Upper lobe of left lung (tissue), 6 donors: ENCODE measurements around the gene CS. TPM values are rescaled to one million over a fixed set of nuclear protein-coding genes. Genes with fewer than 3 reads are reported as not detected.
A peak's percentile ranks its signal among the peaks of the same experiment; 100 is the strongest.
"Not testable (repeated sequence)": the region's sequence is repeated elsewhere in the genome, so short reads cannot be mapped to it uniquely, and the experiment has no call there.

Source experiments
- ATAC-seq, 2 donors: fragments of 200-7000 bp; cut with Tn5 transposase; one replicate each; pipeline ENCODE4 v1.9.1; 2022; ENCODE audit warnings: mild to moderate bottlenecking in 2 of 2, moderate library complexity in 2 of 2; ENCODE audit not compliant: low FRiP score in 2 of 2
- DNase-seq, 2 donors: peaks; one replicate each; pipeline ENCODE4 v3.0.0-alpha.2; 2019 to 2020
- H3K27ac ChIP-seq, 4 donors: fragments of 200-600 bp; sonication (generic); one replicate each; pipeline ENCODE4 v1.5.1; 2016 to 2019
- H3K27me3 ChIP-seq, 4 donors: fragments of 200-600 bp; sonication (generic); one replicate each; pipeline ENCODE4 v1.5.1; 2017 to 2019
- H3K36me3 ChIP-seq, 4 donors: fragments of 200-600 bp; sonication (generic); one replicate each; pipeline ENCODE4 v1.5.1; 2016 to 2019
- H3K4me1 ChIP-seq, 4 donors: fragments of 200-600 bp; sonication (generic); one replicate each; pipeline ENCODE4 v1.5.1; 2018 to 2019
- H3K4me3 ChIP-seq, 4 donors: fragments of 200-600 bp; sonication (generic); one replicate each; pipeline ENCODE4 v1.5.1; 2017 to 2019; ENCODE audit warnings: mild to moderate bottlenecking in 2 of 4, moderate library complexity in 1 of 4
- H3K9me3 ChIP-seq, 4 donors: fragments of 200-600 bp; sonication (generic); one replicate each; pipeline ENCODE4 v1.5.1; 2018 to 2019
- EP300 ChIP-seq, 4 donors: sonication (generic); formaldehyde crosslinking; IDR thresholded peaks; one replicate each; pipeline ENCODE4 v1.5.1; 2017; ENCODE audit warnings: antibody characterized with exemption in 4 of 4, control low read depth in 2 of 4
- POLR2A ChIP-seq, 4 donors: fragments of 450-650 bp; IDR thresholded peaks; one replicate each; pipeline ENCODE4 v1.5.1; 2016 to 2017; ENCODE audit warnings: antibody characterized with exemption in 4 of 4, mild to moderate bottlenecking in 2 of 4
- POLR2AphosphoS5 ChIP-seq, 2 donors: sonication (generic); formaldehyde crosslinking; IDR thresholded peaks; one replicate each; pipeline ENCODE4 v1.5.1; 2017; ENCODE audit warnings: antibody characterized with exemption in 2 of 2
- WGBS, 2 donors: methylation state at CpG; one replicate each; pipeline ENCODE4 v1.1.5; 2017 to 2018; 5-methylcytosine and 5-hydroxymethylcytosine counted together
- total RNA-seq, 6 donors: library from RNA; depleted of rRNA in 4 of 6; stranded (reverse); fragments of >200 nt in 4 of 6; gene quantifications; one replicate each; pipeline versions ENCODE4 v1.1.0 to v1.2.1, GENCODE V29; 2016 to 2021
- TF ChIP-seq, protein P1 (sequence below), 6 experiments: fragments of 450-650 bp in 4 of 6; fragments of 200-600 bp in 2 of 6; sonication (generic) in 2 of 6; IDR thresholded peaks; one replicate each; pipeline ENCODE4 v1.5.1; 2016 to 2019; ENCODE audit warnings: antibody characterized with exemption in 6 of 6
- donor health status: DM: no; HTN: no; CAD: no; lungs with moderate emphysema.
- donor health status: DM: no; HTN: yes; CAD: no; lungs with severe emphysema.

CS gene
- total RNA-seq, 6 donors from 2014 or later, result 99.9 to 201 (median 151) TPM

GRCh38 chr12:56286044-56286830 lies 13.9 kb downstream of the CS start:
- 38 to 39% methylated on average over 4 of the region's 4 CpGs for whole genome bisulfite sequencing, 2 donors
- Histone ChIP-seq H3K4me3 (no peak overlapping the region), H3K27ac (peak overlapping the region in 2 of 4 donors; percentile 23 to 64), H3K4me1 (peaks cover 11 to 58% (median 25%) of the 10 kb centered on the region in 4 donors), H3K27me3 (no peaks in the 10 kb centered on the region), H3K9me3 (no peaks in the 10 kb centered on the region), H3K36me3 (peaks cover 20 to 57% (median 46%) of the 10 kb centered on the region in 4 donors)
- no peak for ATAC-seq
- TF ChIP-seq POLR2AphosphoS5 (IDR thresholded peaks at IDR 0.05) (no peak), POLR2A (IDR thresholded peaks at IDR 0.05) (no peak), EP300 (IDR thresholded peaks at IDR 0.05) (no peak)
- TF ChIP-seq, protein P1, sequence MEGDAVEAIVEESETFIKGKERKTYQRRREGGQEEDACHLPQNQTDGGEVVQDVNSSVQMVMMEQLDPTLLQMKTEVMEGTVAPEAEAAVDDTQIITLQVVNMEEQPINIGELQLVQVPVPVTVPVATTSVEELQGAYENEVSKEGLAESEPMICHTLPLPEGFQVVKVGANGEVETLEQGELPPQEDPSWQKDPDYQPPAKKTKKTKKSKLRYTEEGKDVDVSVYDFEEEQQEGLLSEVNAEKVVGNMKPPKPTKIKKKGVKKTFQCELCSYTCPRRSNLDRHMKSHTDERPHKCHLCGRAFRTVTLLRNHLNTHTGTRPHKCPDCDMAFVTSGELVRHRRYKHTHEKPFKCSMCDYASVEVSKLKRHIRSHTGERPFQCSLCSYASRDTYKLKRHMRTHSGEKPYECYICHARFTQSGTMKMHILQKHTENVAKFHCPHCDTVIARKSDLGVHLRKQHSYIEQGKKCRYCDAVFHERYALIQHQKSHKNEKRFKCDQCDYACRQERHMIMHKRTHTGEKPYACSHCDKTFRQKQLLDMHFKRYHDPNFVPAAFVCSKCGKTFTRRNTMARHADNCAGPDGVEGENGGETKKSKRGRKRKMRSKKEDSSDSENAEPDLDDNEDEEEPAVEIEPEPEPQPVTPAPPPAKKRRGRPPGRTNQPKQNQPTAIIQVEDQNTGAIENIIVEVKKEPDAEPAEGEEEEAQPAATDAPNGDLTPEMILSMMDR (IDR thresholded peaks at IDR 0.05), result no peak
- DNase-seq, result no peak

GRCh38 chr12:56284263-56284662 lies 15.9 kb downstream of the CS start:
- not testable (repeated sequence) for DNase-seq, H3K27ac ChIP-seq, H3K9me3 ChIP-seq, H3K27me3 ChIP-seq, ATAC-seq, H3K4me3 ChIP-seq
- Histone ChIP-seq H3K36me3 (peaks cover 28 to 72% (median 58%) of the 10 kb centered on the region in 4 donors), H3K4me1 (peaks cover 11 to 42% (median 24%) of the 10 kb centered on the region in 4 donors)
- WGBS, 2 donors, result 90 to 91% methylated on average over 5 of the region's 5 CpGs

GRCh38 chr12:56282579-56282978 lies 17.6 kb downstream of the CS start:
- ATAC-seq (no peak), DNase-seq (no peak)
- H3K27me3 ChIP-seq, result no peaks in the 10 kb centered on the region
- no peak for TF ChIP-seq POLR2A (IDR thresholded peaks at IDR 0.05)
- no peak for TF ChIP-seq EP300 (IDR thresholded peaks at IDR 0.05)
- peaks cover 38 to 89% (median 72%) of the 10 kb centered on the region in 4 donors for H3K36me3 ChIP-seq
- H3K27ac ChIP-seq, result no peak overlapping the region
- peaks cover 7 to 27% (median 17%) of the 10 kb centered on the region in 4 donors for H3K4me1 ChIP-seq
- WGBS, 2 donors, result 97 to 98% methylated on average over 2 of the region's 2 CpGs
- no peak overlapping the region for H3K4me3 ChIP-seq
- no peaks in the 10 kb centered on the region for H3K9me3 ChIP-seq

DNA sequence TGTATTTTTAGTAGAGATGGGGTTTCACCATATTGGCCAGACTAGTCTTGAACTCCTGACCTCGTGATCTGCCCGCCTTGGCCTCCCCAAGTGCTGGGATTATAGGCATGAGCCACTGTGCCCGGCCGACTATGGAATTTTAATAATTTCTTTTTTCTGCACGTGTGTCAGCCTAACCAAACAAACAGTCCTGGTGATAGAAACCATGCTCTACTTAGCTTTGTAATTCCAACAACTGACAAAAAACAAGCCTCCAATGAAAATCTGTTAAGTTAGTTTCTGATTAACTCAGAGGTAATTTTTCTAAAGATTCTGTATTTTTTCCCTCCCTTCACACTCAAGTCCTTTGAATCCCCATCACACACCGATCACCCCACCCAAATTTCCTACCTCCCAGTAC lies 18.1 kb downstream of the CS start:
- no peak for TF ChIP-seq POLR2AphosphoS5 (IDR thresholded peaks at IDR 0.05)
- TF ChIP-seq, protein P1 (IDR thresholded peaks at IDR 0.05), result no peak
- TF ChIP-seq EP300 (IDR thresholded peaks at IDR 0.05), result no peak
- no peak for TF ChIP-seq POLR2A (IDR thresholded peaks at IDR 0.05)
- peaks cover 38 to 94% (median 76%) of the 10 kb centered on the region in 4 donors for H3K36me3 ChIP-seq
- DNase-seq, result no peak
- no peaks in the 10 kb centered on the region for H3K9me3 ChIP-seq
- no peak for ATAC-seq
- H3K4me3 ChIP-seq, result no peak overlapping the region
- H3K4me1 ChIP-seq, result peaks cover 7 to 22% (median 15%) of the 10 kb centered on the region in 4 donors
- H3K27ac ChIP-seq, result no peak overlapping the region
- 92 to 95% methylated on average over 6 of the region's 6 CpGs for WGBS, 2 donors
- no peaks in the 10 kb centered on the region for H3K27me3 ChIP-seq

DNA sequence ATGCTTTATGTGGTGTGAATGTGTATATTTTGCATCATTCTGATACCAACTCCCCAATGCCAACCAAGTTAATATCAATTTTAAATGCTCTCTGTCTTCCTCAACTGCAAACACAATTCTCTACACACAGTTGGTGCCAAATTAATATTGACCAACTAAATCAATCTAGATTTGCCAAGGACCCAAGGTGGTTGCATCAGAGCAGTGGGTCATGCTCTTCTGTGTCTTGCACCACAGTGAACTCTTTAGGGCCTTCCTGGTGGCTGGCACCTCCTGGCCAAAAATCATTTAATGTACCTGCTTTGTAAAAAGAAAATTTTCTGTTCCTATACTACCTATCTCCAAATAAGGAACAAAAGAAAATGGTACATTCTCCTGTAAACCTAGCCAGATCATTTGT lies 19.3 kb downstream of the CS start:
- DNase-seq (peak in 1 of 2 donors; percentile 28), ATAC-seq (no peak)
- Histone ChIP-seq H3K4me1 (peaks cover 0 to 11% (median 5%) of the 10 kb centered on the region in 4 donors), H3K36me3 (peaks cover 44 to 97% (median 86%) of the 10 kb centered on the region in 4 donors), H3K27ac (no peak overlapping the region), H3K27me3 (no peaks in the 10 kb centered on the region), H3K9me3 (no peaks in the 10 kb centered on the region), H3K4me3 (no peak overlapping the region)
- no peak for TF ChIP-seq EP300 (IDR thresholded peaks at IDR 0.05)
- TF ChIP-seq, protein P1 (IDR thresholded peaks at IDR 0.05), result no peak
- no peak for TF ChIP-seq POLR2AphosphoS5 (IDR thresholded peaks at IDR 0.05)
- TF ChIP-seq POLR2A (IDR thresholded peaks at IDR 0.05), result no peak

- H3K4me3 ChIP-seq, result no peak overlapping the region
- no peak for ATAC-seq
- TF ChIP-seq, protein P1 (IDR thresholded peaks at IDR 0.05), result no peak
- H3K36me3 ChIP-seq, result peaks cover 58 to 100% (median 91%) of the 10 kb centered on the region in 4 donors
- no peaks in the 10 kb centered on the region for H3K9me3 ChIP-seq
- no peaks in the 10 kb centered on the region for H3K27me3 ChIP-seq
- H3K27ac ChIP-seq, result no peak overlapping the region
- WGBS, 2 donors, result 80 to 84% methylated on average over 3 of the region's 3 CpGs
- DNase-seq, result no peak
- no peaks in the 10 kb centered on the region for H3K4me1 ChIP-seq
Measured at GRCh38 chr12:56278905-56279304, 21.2 kb downstream of the CS start.
